ENCODE measurements around the gene CERS3. TPM values are rescaled to one million over a fixed set of nuclear protein-coding genes. Genes with fewer than 3 reads are reported as not detected.

The CERS3 gene
- total and polyA plus RNA-seq, 2 experiments from 2014 or later = not detected

DNA sequence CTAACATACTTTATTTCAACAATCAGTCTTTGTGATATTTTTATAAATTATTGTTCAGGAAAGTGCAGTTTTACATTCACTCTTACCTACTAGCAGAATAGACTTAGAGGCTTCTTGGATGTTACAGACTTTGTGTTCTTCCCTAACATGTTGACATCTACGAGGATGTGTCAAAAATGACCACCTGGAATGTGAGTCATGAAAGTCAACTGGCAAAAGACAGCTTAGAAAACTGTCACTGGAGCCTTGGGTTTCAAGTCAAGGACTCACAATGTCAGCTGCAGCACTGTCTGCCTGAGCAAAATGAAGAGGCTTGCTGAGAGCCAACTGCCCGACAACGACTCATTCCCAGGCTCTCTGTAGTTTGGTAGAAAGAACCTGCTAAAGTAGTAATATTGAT, 91.5 kb downstream of the CERS3 start:
- H3K4me3 ChIP-seq = no peak overlapping the region
- no peaks in the 10 kb centered on the region for H3K27me3 ChIP-seq
- no peaks in the 10 kb centered on the region for H3K4me1 ChIP-seq (ENCODE audit: low read depth)
- TF ChIP-seq CTCF (IDR thresholded peaks at IDR 0.05; ENCODE audit: low read depth, low read length) = no peak
- H3K36me3 ChIP-seq = no peaks in the 10 kb centered on the region
- no peak overlapping the region for H3K27ac ChIP-seq
- no peak for DNase-seq (ENCODE audit: low read depth in 1 of 2, low spot score in 1 of 2)
- no peaks in the 10 kb centered on the region for H3K9me3 ChIP-seq (ENCODE audit: low read depth)

DNA sequence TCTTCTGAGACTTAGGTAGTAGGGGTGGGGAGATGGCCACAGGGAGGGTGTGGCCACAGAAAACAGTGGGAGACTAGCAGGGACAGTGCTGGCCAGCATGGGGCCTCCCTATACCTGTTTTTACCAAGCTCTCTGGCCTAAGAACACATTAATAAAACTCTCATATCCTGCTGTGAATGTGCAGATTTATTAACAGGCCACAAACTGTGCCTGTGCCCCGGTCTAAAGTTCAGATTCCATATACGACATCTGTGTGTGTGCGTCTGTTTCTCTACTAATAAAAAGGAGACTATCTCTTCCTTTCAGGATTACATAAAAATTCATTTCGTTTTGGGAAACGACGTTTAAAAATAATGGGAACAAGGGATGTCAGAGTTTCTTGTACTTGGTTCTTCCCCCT, 94.2 kb downstream of the CERS3 start:
- DNase-seq (ENCODE audit: low read depth in 1 of 2, low spot score in 1 of 2) = no peak
- no peak overlapping the region for H3K4me3 ChIP-seq
- H3K4me1 ChIP-seq (ENCODE audit: low read depth) = no peaks in the 10 kb centered on the region
- no peak for TF ChIP-seq CTCF (IDR thresholded peaks at IDR 0.05; ENCODE audit: low read depth, low read length)
- H3K36me3 ChIP-seq = no peaks in the 10 kb centered on the region
- H3K27ac ChIP-seq = no peak overlapping the region
- H3K27me3 ChIP-seq = no peaks in the 10 kb centered on the region
- no peaks in the 10 kb centered on the region for H3K9me3 ChIP-seq (ENCODE audit: low read depth)

- no peak for DNase-seq (ENCODE audit: low read depth in 1 of 2, low spot score in 1 of 2)
- Histone ChIP-seq H3K27ac (no peak overlapping the region), H3K9me3 (ENCODE audit: low read depth) (no peaks in the 10 kb centered on the region), H3K27me3 (no peaks in the 10 kb centered on the region), H3K4me3 (no peak overlapping the region), H3K4me1 (ENCODE audit: low read depth) (no peaks in the 10 kb centered on the region), H3K36me3 (no peaks in the 10 kb centered on the region)
- TF ChIP-seq CTCF (IDR thresholded peaks at IDR 0.05; ENCODE audit: low read depth, low read length) = no peak
These were observed 94.7 kb downstream of the CERS3 start for GRCh38 chr15:100434038-100434437.

DNA sequence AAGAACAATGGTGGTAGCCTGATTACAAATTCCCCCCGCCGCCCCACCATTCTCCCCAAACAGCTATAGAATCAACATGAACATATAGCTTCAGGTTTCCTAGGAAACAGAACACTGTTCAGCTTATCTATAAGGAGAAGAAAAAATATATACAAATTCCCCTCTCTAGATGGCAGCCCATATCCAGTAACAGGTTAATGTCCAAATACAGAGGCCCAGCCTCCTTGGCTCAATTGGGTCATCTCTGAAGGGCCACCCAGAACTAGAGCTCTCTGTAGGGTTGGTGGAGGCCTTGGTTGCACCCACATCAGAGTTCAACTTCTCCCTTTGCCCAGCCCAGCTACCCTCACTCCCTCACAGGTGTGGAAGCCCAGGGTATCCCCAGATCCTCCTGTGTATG, 95.4 kb downstream of the CERS3 start:
- Histone ChIP-seq H3K4me3 (no peak overlapping the region), H3K36me3 (no peaks in the 10 kb centered on the region), H3K4me1 (ENCODE audit: low read depth) (no peaks in the 10 kb centered on the region), H3K27ac (no peak overlapping the region), H3K27me3 (no peaks in the 10 kb centered on the region), H3K9me3 (ENCODE audit: low read depth) (no peaks in the 10 kb centered on the region)
- DNase-seq (ENCODE audit: low read depth in 1 of 2, low spot score in 1 of 2) = no peak
- TF ChIP-seq CTCF (IDR thresholded peaks at IDR 0.05; ENCODE audit: low read depth, low read length) = no peak

GRCh38 chr15:100430411-100430810, 98.3 kb downstream of the CERS3 start:
- no peak for TF ChIP-seq CTCF (IDR thresholded peaks at IDR 0.05; ENCODE audit: low read depth, low read length)
- H3K4me3 ChIP-seq = no peak overlapping the region
- no peaks in the 10 kb centered on the region for H3K36me3 ChIP-seq
- DNase-seq (ENCODE audit: low read depth in 1 of 2, low spot score in 1 of 2) = no peak
- no peaks in the 10 kb centered on the region for H3K9me3 ChIP-seq (ENCODE audit: low read depth)
- no peaks in the 10 kb centered on the region for H3K27me3 ChIP-seq
- H3K27ac ChIP-seq = no peak overlapping the region
- no peaks in the 10 kb centered on the region for H3K4me1 ChIP-seq (ENCODE audit: low read depth)

All from cardiac muscle cell (in vitro differentiated cells and primary cell).